Stimulated activated naive B cell treated with anti-CD40 and anti-IgM and Interleukin-4, amounts not matched to agents 10 μg/mL and 1 μg/mL and 100 μg/mL, for 72 hours (primary cell): ENCODE data around the gene SLC22A24.
"Not testable (repeated sequence)": the region's sequence is repeated elsewhere in the genome, so short reads cannot be mapped to it uniquely, and the experiment has no call there.

Source experiments
- ATAC-seq, 2 donors: fragments of 150-1000 bp; cut with Tn5 transposase; replicated peaks; 2 replicates each; pipeline ENCODE4 v1.10.0; 2021; ENCODE audit warnings: moderate library complexity in 1 of 2
- DNase-seq: peaks from one replicate; pipeline ENCODE4 v3.0.0; 2021
- H3K27ac Mint-ChIP-seq: one replicate; pipeline ENCODE4 v1.8.0; 2022; ENCODE audit warnings: mild to moderate bottlenecking, mixed read lengths
- H3K27me3 Mint-ChIP-seq, 2 donors: one replicate each; pipeline ENCODE4 v1.8.0; 2022; ENCODE audit warnings: mixed read lengths in 2 of 2
- H3K36me3 Mint-ChIP-seq, 2 donors: one replicate each; pipeline ENCODE4 v1.8.0; 2022; ENCODE audit warnings: mixed read lengths in 2 of 2, mild to moderate bottlenecking in 1 of 2
- H3K4me1 Mint-ChIP-seq, 2 donors: one replicate each; pipeline ENCODE4 v1.8.0; 2022; ENCODE audit warnings: mixed read lengths in 2 of 2, mild to moderate bottlenecking in 1 of 2
- H3K4me3 Mint-ChIP-seq, 2 donors: one replicate each; pipeline ENCODE4 v1.8.0; 2022; ENCODE audit warnings: mild to moderate bottlenecking in 2 of 2, mixed read lengths in 2 of 2, moderate library complexity in 1 of 2
- H3K9me3 Mint-ChIP-seq, 2 donors: one replicate each; pipeline ENCODE4 v1.8.0; 2022; ENCODE audit warnings: mixed read lengths in 2 of 2, mild to moderate bottlenecking in 1 of 2

SLC22A24 gene, protein sequence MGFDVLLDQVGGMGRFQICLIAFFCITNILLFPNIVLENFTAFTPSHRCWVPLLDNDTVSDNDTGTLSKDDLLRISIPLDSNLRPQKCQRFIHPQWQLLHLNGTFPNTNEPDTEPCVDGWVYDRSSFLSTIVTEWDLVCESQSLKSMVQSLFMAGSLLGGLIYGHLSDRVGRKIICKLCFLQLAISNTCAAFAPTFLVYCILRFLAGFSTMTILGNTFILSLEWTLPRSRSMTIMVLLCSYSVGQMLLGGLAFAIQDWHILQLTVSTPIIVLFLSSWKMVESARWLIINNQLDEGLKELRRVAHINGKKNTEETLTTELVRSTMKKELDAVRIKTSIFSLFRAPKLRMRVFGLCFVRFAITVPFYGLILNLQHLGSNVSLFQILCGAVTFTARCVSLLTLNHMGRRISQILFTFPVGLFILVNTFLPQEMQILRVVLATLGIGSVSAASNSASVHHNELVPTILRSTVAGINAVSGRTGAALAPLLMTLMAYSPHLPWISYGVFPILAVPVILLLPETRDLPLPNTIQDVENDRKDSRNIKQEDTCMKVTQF

DNA sequence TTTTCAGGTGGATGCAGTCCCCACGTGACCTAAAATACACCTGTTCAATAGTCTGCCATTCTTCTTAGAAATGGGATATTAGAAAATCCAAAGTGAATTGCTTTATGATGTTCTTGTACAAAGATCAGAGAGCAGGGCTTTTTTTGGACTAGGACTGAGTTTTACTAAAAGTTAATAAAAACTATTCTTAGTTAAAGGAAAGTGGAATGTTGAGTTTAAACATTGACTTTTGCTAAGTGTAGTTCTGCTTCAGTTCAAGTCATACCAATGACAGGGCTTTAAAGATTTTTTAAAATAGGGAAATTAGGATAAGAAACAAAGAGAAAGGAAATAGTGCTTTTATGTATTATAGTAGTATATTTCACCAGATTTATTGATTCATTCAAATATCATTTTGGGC is at the start of gene SLC22A24:
Gene SLC22A24 (minus strand): TSS at position 101 of the 400 bp plus-strand sequence. CDS start 442 bp downstream, outside the sequence.
- ATAC-seq: no peak
- Mint-ChIP-seq H3K27me3 (peaks cover 19 to 28% of the 10 kb centered on the region in 2 donors), H3K36me3 (no peaks in the 10 kb centered on the region), H3K27ac (no peak within 1 kb of the TSS), H3K4me1 (no peaks in the 10 kb centered on the region), H3K4me3 (no peak within 1 kb of the TSS), H3K9me3 (peaks cover 0 to 2% of the 10 kb centered on the region in 2 donors)
- DNase-seq: no peak

DNA sequence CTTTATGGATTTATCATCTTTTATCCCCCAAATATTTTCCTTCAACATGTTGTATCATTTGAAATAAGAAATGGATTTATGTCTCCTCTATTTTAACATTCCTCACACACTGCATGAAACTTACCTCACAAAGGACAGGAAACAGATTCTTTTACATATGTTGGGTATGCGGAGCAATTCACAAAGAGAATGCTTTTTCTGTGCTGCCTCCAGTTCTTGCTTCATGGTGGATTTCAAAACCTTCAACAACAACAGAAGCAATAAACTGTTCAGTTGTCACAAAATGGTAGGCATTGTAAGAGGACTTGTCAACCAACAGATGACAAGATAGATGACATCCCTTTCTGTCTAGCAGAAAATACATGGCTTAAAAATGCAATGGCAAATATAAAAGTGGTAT is 36.5 kb upstream of the SLC22A24 start:
- no peaks in the 10 kb centered on the region for H3K4me1 Mint-ChIP-seq
- H3K9me3 Mint-ChIP-seq: peaks cover 7 to 9% of the 10 kb centered on the region in 2 donors
- no peak overlapping the region for H3K4me3 Mint-ChIP-seq
- ATAC-seq: no peak
- no peak for DNase-seq
- peaks cover 24 to 42% of the 10 kb centered on the region in 2 donors for H3K27me3 Mint-ChIP-seq
- no peaks in the 10 kb centered on the region for H3K36me3 Mint-ChIP-seq
- no peak overlapping the region for H3K27ac Mint-ChIP-seq

DNA sequence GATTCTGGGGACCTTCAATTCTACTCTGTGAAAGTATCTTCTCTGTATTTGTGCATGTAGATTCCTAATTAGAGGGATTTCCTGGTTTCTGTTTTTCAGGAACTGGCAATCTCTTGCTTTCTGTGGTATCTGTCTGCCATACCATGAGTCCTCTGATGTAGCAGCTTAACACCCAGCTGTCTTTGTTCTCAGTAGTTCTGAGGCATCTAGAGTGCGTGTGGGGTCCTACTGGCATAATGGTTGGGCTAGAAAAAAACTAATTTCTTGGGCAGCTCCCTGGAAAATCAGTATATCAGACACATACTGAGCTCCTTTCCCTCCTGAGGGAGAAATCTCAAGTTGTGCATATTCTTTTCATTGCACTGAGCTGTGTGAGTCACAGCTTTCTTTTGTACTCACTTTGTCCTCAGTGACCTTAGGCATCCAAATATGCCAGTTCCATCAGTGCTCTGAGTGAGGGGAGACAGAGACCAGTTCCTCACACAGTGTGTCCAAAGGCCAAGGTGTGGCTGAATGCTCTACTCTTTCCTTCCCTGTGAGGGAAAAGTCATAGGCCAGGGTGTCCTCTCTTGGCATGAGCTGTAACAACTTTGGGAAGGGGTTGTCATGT is 35.5 kb upstream of the SLC22A24 start:
- H3K4me3 Mint-ChIP-seq: no peak overlapping the region
- no peaks in the 10 kb centered on the region for H3K36me3 Mint-ChIP-seq
- DNase-seq: no peak
- H3K9me3 Mint-ChIP-seq: peaks cover 7 to 9% of the 10 kb centered on the region in 2 donors
- ATAC-seq: no peak
- H3K27me3 Mint-ChIP-seq: peaks cover 24 to 42% of the 10 kb centered on the region in 2 donors
- H3K27ac Mint-ChIP-seq: no peak overlapping the region
- H3K4me1 Mint-ChIP-seq: no peaks in the 10 kb centered on the region

DNA sequence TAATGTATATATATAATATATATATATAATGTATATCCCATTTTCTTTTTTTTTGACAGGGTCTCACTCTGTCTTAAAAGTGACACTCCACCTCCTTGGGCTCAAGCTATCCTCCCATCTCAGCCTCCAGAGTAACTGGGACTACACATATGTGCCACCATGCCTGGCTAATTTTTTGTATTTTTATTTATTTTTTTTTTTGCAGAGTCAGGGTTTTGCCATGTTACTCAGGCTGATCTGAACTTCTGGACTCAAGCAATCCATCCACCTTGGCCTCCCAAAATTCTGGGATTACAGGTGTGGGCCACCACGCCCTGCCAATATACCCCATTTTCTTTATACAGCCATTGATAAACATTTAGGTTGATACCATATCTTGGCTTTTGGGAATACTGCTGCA is 33.9 kb upstream of the SLC22A24 start:
- DNase-seq (no peak), ATAC-seq (no peak)
- H3K27ac Mint-ChIP-seq: no peak overlapping the region
- peaks cover 10 to 11% of the 10 kb centered on the region in 2 donors for H3K9me3 Mint-ChIP-seq
- peaks cover 21 to 33% of the 10 kb centered on the region in 2 donors for H3K27me3 Mint-ChIP-seq
- H3K36me3 Mint-ChIP-seq: no peaks in the 10 kb centered on the region
- H3K4me3 Mint-ChIP-seq: no peak overlapping the region
- H3K4me1 Mint-ChIP-seq: no peaks in the 10 kb centered on the region

DNA sequence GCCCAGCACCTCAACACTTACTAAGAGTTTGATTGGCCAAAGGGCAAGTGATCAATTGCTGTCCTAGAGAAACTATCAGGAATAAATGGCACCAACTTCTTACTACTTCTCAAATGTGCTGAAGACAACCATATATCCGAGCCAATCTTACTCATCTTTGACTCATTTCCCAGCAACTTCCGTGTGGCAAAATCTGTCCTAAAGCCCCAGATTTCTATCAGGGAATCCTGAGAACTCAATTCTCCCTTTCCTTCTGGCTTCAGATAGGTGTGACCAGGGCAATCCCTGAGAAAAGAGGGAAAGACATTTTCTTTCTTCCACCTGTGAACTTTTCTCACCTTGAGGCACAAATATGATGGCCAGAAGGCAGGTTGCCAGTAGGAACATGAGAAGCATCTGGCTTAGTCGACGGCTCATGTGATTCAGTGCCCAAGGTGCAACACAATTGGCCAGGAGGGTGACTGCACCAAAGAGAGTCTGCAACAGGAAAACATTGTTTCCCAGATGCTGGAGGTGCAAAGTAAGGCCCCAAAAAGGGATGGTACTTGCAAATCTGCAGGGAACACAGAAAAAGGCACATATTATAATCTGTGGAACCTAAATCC is 21.8 kb upstream of the SLC22A24 start:
- no peak for ATAC-seq
- H3K9me3 Mint-ChIP-seq: no peaks in the 10 kb centered on the region
- no peak for DNase-seq
- H3K27me3 Mint-ChIP-seq: peaks cover 41 to 50% of the 10 kb centered on the region in 2 donors
- no peak overlapping the region for H3K4me3 Mint-ChIP-seq
- H3K36me3 Mint-ChIP-seq: no peaks in the 10 kb centered on the region
- H3K27ac Mint-ChIP-seq: no peak overlapping the region
- no peaks in the 10 kb centered on the region for H3K4me1 Mint-ChIP-seq

DNA sequence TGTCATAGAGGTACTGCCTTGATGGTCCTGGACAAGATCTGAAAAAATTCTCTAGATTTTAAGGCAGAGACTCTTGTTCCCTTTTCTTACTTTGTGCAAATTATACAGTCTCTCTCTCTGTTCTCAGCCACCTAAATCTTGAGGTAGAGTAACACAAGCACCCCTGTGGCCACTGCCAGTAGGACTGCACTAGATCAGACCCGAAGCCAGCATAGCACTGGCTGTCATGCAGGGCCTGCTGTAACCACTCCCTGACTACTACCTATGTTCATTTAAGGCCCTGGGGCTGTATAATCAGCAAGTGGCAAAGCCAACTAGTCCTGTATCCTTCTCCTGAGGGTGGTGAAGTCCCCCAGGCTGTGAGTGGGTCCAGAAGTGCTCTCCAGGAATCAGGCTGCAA is 11.8 kb upstream of the SLC22A24 start:
- no peak overlapping the region for H3K4me3 Mint-ChIP-seq
- no peaks in the 10 kb centered on the region for H3K36me3 Mint-ChIP-seq
- no peak overlapping the region for H3K27ac Mint-ChIP-seq
- peaks cover 0 to 7% of the 10 kb centered on the region in 2 donors for H3K9me3 Mint-ChIP-seq
- DNase-seq (no peak), ATAC-seq (no peak)
- H3K4me1 Mint-ChIP-seq: no peaks in the 10 kb centered on the region
- peaks cover 14 to 27% of the 10 kb centered on the region in 2 donors for H3K27me3 Mint-ChIP-seq

DNA sequence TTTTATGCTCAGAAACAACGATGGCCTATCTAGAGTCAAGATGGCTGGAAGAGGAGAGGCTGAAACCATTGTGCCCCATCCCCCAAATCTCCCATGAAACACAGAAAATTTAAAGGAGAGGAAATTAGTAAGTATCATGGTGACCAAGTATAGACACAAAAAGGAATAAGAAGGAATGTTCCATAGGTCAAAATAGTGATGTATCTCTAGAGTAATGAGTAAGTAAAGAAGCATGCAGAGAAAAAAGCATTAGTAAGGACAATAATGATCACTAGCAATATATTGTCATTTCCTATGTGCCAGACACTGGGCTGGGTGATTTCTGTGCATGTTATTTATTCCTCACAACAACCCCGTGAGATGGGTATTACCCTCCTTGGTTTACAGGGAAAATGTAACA is 2.6 kb upstream of the SLC22A24 start:
- Mint-ChIP-seq H3K27me3 (peaks cover 18 to 19% of the 10 kb centered on the region in 2 donors), H3K4me3 (no peak overlapping the region), H3K36me3 (no peaks in the 10 kb centered on the region), H3K4me1 (no peaks in the 10 kb centered on the region), H3K9me3 (peaks cover 0 to 2% of the 10 kb centered on the region in 2 donors), H3K27ac (no peak overlapping the region)
- no peak for DNase-seq
- ATAC-seq: no peak

DNA sequence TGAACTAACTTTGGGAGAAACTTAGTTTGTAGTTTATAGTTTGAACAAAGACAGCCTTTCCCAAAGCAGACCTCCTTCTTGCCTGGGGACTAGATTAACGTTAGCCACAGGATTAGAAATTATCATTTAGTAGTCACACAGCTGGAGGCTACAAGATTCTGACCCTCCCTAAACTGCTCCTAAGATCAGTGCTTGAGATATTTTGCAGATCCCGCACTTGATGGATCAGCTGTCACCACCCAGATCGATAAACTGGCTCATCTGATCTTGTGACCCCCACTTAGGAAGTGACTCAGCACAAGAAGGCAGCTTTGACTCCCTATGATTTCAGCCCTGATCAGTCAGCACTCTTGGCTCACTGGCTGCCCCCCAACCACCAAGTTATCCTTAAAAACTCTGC is 1.6 kb downstream of the SLC22A24 start:
- DNase-seq: no peak
- H3K36me3 Mint-ChIP-seq: no peaks in the 10 kb centered on the region
- H3K27ac Mint-ChIP-seq: no peak overlapping the region
- peaks cover 0 to 2% of the 10 kb centered on the region in 2 donors for H3K9me3 Mint-ChIP-seq
- H3K4me3 Mint-ChIP-seq: no peak overlapping the region
- H3K4me1 Mint-ChIP-seq: no peaks in the 10 kb centered on the region
- H3K27me3 Mint-ChIP-seq: peaks cover 27 to 28% of the 10 kb centered on the region in 2 donors
- no peak for ATAC-seq

DNA sequence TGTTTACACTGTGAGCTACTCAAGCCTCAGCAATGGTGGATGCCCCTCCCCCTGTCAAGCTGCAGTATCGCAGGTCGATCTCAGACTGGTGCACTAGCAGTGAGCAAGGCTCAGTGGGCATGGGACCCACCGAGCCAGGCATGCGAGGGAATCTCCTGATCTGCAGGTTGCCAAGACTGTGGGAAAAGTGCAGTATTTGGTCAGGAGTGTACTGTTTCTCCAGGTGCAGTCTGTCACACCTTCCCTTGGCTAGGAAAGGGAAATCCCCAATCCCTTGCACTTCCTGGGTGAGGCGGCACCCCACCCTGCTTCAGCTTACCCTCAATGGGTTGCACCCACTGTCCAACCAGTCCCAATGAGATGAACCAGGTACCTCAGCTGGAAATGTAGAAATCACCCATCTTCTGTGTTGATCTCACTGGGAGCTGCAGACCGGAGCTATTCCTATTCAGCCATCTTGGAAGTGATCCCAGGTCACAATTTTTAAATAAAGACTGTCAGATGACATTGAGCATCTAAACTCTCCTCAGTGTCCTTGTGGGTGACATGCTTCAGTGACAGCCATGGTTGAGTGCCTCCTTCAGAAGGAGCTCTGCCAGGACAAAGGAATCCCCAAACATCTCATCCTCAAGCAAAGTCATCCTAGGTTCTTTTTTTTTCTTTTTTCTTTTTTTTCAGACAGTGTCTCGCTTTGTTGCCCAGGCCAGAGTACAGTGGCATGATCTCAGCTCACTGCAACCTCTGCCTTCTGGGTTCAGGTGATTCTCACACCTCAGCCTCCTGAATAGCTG is 10.8 kb downstream of the SLC22A24 start:
- no peaks in the 10 kb centered on the region for H3K4me1 Mint-ChIP-seq
- no peak for DNase-seq
- peaks cover 0 to 2% of the 10 kb centered on the region in 2 donors for H3K9me3 Mint-ChIP-seq
- H3K27ac Mint-ChIP-seq: no peak overlapping the region
- H3K36me3 Mint-ChIP-seq: peaks cover 0 to 2% of the 10 kb centered on the region in 2 donors
- no peak for ATAC-seq
- no peak overlapping the region for H3K4me3 Mint-ChIP-seq
- peaks cover 25 to 50% of the 10 kb centered on the region in 2 donors for H3K27me3 Mint-ChIP-seq

DNA sequence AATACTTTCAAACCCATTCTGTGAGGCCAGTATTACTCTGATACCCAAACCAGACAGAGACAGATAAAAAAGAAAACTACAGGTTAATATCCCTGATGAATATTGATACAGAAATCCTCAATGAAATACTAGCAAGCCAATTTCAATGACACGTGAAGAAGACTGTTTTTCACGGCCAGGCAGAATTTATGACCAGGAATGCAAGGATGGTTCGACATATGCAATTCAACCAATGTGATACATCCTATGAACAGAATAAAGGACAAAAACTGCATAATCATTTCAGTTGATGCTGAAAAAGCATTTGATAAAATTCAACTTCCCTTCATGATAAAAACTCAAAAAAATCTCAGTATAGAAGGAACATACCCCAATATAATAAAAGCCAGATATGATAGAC is 44.5 kb downstream of the SLC22A24 start:
- ATAC-seq (no peak), DNase-seq (no peak)
- H3K27ac Mint-ChIP-seq: no peak overlapping the region
- peaks cover 3 to 7% of the 10 kb centered on the region in 2 donors for H3K27me3 Mint-ChIP-seq
- H3K4me3 Mint-ChIP-seq: no peak overlapping the region
- H3K9me3 Mint-ChIP-seq: peaks cover 16 to 18% of the 10 kb centered on the region in 2 donors
- peaks cover 2 to 4% of the 10 kb centered on the region in 2 donors for H3K36me3 Mint-ChIP-seq
- H3K4me1 Mint-ChIP-seq: no peaks in the 10 kb centered on the region

DNA sequence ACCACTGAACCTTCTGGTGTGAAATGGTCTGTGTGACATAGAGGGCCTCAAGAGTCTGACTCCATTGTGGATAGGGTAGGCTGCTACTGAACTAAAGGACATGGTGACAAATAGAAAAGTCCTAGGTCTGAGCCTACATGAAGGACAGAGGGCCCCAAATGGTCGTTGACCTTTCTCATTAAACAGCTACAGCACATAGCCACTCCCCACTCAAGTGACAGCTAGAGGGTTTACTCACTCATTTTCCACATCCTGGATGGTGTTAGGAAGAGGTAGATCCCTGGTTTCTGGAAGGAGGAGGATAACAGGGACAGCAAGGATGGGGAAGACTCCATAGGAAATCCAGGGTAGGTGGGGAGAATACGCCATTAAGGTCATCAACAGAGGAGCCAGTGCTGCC is 63.3 kb downstream of the SLC22A24 start:
- Mint-ChIP-seq H3K27me3 (peaks cover 29 to 51% of the 10 kb centered on the region in 2 donors), H3K4me1 (no peaks in the 10 kb centered on the region), H3K9me3 (peaks cover 0 to 4% of the 10 kb centered on the region in 2 donors), H3K4me3 (no peak overlapping the region), H3K27ac (no peak overlapping the region), H3K36me3 (no peaks in the 10 kb centered on the region)
- DNase-seq: no peak
- no peak for ATAC-seq

DNA sequence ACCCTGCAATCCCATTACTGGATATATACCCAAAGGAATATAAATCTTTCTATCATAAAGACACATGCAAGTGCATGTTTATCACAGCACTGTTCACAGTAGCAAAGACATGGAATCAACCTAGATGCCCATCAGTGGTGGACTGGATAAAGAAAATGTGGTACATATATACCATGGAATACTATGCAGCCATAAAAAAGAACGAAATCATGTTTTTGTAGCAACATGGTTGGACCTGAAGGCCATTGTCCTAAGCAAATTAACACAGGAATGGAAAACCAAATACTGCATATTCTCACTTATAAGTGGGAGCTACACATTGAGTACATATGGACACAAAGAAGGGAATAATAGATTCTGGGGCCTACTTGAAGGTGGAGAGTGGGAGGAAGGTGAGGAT is 97.8 kb downstream of the SLC22A24 start:
- H3K27me3 Mint-ChIP-seq: peaks cover 36 to 51% of the 10 kb centered on the region in 2 donors
- ATAC-seq: not testable (repeated sequence)

DNA sequence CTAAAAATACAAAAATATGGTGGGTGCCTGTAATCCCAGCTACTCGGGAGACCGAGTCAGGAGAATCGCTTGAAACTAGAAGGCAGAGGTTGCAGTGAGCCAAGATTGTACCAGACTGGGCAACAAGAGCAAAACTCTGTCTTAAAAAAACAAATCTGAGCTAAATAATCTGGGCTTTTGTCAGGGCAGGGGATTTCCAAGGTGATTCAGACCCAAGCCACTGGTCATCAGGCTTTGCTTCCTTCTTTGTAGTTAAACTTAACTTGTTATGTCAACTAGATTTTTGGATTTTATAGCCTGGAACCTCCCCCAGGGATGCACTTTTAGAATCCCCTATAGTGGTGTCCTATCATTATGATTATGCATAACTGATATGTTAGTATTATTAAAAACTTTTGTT is 101.4 kb downstream of the SLC22A24 start:
- Mint-ChIP-seq H3K4me3 (no peak overlapping the region), H3K27ac (no peak overlapping the region), H3K27me3 (peaks cover 45 to 50% of the 10 kb centered on the region in 2 donors), H3K36me3 (no peaks in the 10 kb centered on the region), H3K9me3 (peaks cover 0 to 3% of the 10 kb centered on the region in 2 donors), H3K4me1 (no peaks in the 10 kb centered on the region)
- no peak for DNase-seq
- ATAC-seq: no peak

More for the DNA sequence above, 97.8 kb downstream of the SLC22A24 start:
- not testable (repeated sequence) for H3K4me1 Mint-ChIP-seq, DNase-seq, H3K27ac Mint-ChIP-seq, H3K4me3 Mint-ChIP-seq, H3K9me3 Mint-ChIP-seq, H3K36me3 Mint-ChIP-seq

DNA sequence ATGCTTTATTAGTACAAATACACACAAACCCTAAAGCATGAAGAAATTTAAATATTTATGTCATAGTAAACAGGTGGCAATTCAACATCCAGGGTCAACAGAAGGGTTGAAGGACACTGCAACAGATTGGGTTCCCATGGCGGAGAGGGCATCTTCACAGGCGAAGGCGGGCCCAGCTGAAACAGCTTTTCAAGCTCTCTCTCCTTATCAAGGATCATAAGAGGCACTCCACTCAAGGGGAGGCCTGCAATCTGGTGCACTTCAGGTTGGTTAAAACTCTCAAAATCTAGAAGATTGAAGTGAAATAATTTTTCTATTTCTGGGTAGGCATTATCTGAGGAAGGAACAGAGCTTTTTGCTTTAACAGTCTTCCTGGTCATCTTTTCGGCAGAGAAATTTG is 111.6 kb downstream of the SLC22A24 start:
- H3K4me3 Mint-ChIP-seq: no peak overlapping the region
- H3K27ac Mint-ChIP-seq: no peak overlapping the region
- H3K36me3 Mint-ChIP-seq: no peaks in the 10 kb centered on the region
- DNase-seq: no peak
- H3K9me3 Mint-ChIP-seq: no peaks in the 10 kb centered on the region
- peaks cover 29 to 34% of the 10 kb centered on the region in 2 donors for H3K27me3 Mint-ChIP-seq
- H3K4me1 Mint-ChIP-seq: peaks cover 0 to 3% of the 10 kb centered on the region in 2 donors
- ATAC-seq: no peak
